Inferior parietal cortex (tissue), 1 donor: ENCODE measurements around the gene MYH13.

Source experiments
- DNase-seq: peaks from one replicate; pipeline ENCODE4 v3.0.0-alpha.2; 2016; ENCODE audit errors: extremely low spot score

The MYH13 gene

DNA sequence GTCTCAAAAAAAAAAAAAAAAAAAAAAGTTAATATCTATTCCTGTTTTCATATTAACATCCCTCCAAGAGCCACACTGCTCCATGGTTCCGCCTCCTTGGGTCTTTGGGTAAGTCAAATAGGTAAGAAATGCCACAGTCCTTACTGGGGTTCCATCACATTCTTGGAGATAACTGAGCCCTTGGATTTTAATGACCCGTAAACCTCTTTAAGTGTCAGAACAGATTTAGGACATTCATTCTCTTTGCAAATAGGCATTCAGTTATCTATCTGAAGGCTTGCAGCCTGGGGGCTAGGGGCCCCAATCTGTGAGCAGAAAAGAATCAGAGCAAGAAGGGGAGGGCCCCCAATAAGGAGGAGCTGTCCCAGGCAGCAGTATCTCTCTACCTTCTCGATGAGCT lies 28.0 kb downstream of the MYH13 start:
- DNase-seq: no peak

DNA sequence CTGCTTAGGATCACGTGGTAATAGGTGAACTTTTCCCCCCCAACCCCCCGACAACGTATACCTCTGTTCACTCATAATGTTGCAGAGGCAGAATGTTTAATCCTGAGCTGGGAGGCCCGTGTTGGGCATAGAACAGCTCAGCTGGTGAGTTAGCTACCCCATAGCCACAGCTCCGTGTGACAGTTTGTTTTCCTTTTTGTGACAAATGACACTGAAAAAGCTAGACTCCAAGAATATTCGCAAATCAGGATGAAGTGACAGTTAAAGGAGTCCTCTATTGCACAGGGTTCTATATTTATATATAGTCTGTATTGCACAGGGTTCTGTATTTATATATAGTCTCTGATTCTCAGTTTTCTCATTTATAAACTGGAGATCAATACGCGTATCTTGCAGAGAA lies 33.8 kb downstream of the MYH13 start:
- DNase-seq: no peak

DNA sequence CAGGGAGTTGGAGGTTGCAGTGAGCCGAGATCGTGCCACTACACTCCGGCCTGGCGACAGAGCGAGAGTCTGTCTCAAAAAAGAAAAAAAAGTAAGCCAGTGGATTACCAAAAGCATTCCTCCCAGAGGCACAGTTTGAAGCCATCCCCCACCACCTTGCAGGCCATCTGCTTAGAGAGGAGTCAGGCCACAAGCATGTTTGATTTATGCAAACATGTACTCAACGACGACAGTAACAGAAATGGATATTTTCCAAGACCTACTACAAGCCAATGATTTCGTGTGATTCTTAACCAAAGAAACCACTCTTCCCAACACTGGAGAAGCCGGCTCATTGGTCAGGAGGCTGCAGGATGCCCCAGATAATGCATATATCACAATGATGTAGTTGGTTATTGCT lies 34.8 kb downstream of the MYH13 start:
- no peak for DNase-seq

DNA sequence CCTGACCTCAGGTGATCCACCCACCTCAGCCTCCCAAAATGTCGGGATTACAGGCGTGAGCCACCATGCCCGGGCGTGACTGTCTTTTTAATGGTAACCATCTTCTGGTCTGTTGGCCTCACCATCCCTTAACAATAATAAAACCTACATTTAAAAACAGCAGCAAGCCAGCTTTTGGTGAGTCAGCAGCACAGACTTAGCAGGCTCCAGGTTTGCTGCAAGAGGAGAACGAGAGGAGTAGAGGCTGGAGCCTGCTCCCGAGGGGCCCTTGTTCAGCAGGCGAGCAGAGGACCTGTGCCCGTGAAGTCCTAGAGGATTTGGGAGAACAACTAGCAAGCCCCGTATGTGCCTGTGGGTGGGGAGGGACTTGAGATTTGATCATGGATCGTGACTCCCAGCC lies 35.7 kb downstream of the MYH13 start:
- no peak for DNase-seq

DNA sequence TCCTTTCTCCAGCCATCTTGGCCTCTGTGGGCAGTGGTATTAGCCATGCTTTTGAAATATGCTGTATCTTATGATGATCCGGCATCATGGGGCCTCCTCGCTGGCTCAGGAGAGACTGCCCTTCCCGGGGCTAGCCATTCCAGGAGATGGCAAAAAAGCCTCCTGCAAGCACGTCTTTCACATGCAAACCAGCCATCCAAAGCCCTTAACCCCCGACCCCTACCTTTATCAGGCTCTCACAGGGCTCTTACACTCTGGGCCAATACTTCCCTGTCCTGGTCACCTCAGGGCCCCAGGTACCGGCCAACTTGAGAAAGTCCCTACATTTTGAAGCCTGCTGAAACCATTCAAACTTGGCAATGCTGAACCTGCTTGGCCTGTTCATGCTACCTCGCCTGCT lies 36.4 kb downstream of the MYH13 start:
- no peak for DNase-seq

DNA sequence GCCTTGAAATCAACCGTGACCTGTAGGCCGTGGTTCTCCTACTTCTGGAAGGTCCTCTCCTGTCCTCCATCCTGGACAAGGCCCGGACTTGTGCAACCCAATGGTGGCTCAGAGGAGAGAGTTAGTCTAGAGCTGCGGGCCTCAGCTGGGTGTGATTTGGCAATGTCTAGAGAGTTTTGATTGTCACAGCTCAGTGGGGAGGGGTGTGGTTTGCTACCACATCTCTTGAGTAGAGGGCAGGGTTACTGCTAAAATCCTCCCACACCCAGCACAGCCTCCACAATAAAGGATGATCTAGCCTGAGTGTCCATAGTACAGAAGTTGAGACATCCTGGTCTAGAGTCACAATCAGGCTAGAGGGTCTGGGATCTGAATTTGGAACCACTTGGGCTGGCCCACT lies 40.3 kb downstream of the MYH13 start:
- DNase-seq: no peak

DNA sequence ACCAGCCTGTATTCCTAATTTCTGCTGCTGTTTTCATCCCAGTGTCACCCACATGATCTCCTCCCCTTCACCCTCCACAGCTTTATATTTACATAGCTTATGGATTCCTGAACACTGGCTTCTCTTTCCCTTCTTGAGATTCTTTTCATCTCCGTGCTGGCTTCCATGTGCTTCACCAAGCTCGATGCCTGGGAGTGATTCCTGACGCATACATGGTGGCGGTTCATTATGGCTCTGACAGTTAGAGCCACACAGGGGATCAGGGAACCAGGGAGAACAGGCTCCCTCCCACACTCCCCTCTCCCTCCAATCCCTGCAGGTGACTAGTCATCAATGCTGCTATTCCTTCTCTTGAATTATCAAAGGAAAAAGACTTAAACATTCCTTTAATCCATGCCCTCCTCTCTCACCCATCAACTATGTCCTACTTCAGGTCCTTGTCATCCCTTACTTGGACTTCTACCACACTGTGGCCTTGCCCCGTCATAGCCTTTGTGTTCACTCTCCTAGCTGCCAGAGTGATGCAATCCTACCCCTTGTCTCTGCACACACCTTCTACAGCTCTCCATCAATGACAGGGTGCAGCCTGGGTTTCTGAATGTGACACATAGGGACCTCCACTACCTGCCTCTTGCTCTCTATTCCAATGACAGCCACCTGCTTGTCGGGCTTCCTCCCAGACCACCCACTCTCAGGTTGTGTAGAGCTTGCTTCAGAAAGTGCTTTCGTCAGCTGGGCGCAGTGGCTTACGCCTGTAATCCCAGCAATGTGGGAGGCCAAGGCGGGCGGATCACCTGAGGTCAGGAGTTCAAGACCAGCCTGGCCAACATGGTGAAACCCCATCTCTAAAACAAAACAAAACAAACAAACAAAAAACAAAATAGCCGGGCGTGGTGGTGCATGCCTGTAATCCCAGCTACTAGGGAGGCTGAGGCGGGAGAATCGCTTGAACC lies 43.6 kb downstream of the MYH13 start:
- no peak for DNase-seq

DNA sequence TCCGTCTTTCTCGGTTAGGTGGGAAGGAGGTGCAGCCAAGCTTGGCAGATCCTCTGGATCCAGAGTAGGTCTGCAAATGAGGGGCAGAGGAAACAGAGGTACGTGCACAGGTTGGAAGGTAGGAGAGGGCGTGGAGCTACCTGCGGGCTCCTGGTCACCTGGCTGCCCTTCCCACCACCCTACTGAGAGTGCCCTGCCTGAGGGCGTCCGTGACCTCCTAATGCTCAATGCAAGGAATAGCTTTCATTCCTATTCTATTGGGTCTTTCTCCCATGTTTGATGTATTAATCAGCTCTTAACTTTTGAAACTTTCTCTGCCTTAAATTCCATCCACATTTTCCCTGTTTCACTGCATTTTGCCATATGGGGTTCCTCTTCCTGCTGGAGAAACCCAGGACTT lies 44.6 kb downstream of the MYH13 start:
- DNase-seq: no peak

DNA sequence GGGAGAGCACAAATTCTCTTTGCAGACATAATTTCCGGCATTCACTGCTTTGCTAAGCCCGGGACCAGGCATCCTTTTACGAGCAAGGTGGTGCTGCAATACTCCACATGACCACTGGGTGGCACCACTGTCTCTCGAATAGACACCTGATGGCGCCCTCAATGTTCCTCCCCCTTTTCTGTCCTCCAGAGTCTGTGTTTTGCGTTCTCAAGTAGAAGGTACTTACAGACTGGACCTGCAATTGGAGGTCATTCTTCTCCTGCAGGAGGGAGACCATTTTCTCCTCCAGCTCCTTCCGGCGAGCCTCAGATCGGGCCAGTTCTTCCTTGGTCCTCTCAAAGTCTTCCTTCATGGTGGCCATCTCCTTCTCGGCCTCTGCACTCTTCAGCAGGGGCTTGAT lies 45.2 kb downstream of the MYH13 start:
- peak; percentile 85 for DNase-seq

DNA sequence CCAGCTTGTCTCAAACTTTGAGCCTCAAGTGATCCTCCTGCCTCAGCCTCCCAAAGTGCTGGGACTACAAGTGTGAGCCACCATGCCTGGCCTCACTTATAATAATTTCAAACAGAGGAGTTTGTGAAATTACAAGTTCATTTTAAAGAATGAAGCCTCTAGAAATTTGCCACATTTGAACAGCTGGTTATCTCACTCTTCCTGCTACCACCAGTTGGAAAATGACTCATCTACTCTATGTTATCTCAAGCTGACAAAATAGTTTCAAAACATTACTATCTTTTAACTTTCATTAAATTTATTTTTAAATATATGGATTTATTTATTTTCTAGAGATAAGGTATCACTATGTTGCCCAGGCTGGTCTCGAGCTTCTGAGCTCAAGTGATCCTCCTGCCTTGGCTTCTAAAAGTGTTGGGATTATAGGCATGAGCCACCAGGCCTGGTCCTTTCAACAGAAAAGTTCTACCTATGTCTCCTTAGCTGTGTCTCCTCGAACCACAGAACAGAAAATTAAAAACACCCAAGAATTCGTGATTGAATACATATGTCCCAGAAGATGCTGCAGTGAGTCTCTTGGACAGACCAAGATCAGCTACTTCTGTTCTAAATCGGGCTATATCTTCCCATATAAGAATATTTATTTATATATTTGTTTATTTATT lies 47.6 kb downstream of the MYH13 start:
- DNase-seq: no peak

DNA sequence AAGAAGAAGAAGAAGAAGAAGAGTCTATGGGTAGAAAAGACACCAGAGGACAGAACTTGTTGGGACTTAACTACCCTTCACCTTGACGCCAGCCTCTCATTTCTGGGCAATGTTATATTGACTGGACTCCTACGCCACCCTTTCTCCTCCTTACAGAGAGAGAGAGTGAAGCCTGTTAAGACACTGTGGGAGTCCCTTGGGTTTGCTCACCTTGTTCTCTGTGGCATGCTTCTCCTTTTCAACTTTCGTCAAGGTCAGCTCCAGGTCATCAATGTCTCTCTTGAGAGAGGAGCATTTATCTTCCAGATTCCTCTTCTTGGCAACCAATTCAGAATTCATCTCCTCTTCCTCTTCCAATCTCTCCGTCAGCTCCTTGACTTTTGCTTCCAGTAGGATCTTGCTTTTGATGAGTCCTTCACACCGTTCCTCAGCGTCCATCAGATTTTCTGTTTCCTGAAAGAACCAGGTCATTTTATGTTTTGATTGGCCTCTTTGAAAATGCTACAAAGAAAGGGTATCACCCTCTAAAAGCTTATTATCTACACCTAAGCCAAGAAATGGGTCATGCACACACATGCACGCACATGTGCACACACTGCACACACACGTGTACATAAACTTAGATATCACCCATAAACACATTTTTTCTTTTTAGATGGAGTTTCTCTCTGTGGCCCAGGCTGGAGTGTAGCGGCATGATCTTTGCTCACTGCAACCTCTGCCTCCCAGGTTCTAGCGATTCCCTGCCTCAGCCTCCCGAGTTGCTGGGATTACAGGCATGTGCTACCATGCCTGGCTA lies 48.8 kb downstream of the MYH13 start:
- DNase-seq: no peak

DNA sequence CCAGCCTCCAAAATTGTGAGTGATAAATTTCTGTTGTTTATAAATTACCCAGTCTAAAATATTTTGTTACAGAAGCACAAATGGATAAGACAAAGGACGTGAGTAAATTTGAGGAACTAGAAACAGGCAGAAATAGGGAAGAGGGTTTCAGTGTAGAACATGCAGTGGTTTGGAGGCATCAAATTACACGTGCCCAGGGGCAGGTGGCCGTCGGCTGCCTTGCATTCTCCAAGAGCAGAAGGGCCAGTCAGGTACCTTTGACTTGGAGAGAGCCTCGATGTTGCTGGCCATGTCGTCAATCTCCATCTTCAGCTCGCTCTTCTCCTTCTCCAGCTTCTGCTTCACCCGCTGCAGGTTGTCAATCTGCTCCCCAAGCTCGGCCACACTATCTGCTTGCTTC lies 54.3 kb downstream of the MYH13 start:
- DNase-seq: no peak

DNA sequence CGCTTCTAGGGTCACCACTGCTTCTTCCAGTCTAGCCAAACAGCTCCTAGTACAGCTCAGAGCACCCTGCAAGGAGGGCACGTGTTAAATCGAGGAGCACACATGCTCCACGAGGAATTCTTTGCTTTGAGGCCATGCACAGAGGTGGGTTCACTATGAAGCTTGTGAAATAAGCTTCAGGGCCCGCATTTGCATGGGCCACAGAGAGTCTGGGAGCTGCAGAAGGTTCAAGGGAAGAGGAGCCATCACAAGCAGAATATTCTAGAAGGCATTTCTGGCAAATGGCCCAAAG lies 55.3 kb downstream of the MYH13 start:
- DNase-seq: no peak

DNA sequence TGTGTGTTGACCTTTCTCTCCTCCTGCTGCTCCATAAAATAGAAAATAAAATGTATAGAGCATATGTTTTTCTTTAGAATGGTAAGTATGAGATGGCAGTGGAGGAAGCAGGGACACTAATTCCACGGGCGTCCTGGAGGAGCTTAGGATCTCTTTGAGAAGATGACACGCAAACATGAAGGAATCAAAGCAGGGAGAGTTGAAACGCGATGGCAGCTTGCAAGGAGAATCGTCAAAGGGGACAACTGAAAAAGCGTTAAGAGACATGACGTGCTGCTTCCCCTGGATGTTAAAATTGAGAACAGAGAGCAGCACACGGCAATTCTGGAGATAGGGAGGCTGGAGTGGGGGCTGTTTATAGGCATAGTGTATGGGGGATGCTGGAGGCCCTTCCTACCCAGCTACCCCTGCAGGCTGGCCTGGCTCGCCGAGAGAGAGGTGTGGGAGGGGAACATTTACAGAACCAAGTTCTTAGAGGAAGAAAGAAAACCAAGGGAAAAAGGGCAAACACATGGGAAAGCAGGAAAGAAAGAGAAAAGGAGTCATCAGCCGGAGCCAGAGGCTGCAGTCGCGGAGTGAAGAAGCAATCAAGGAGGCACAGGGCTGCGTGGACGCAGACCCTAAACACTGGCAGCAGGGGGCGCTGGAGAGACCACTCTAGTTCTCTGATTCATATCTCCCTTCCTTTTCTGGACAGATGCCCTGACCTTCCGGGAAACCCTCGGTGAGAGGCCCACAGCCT lies 55.8 kb downstream of the MYH13 start:
- peak; percentile 65 for DNase-seq

DNA sequence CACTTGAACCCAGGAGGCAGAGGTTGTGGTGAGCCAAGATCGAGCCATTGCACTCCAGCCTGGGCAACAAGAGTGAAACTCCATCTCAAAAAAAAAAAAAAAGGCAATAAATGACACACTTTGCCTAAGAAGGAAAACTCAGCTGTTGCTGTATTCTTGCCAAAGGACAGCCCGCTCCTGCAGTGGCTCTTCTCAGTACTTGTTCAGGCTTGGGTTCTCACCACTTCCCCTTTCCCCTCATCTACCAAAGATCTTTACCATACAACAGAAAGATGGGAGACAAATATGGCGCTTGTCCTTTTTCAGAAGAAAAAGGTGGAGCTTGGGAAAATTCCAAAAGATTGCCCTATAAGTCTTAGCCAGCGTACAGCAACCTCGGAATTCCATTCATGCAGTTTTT lies 58.5 kb downstream of the MYH13 start:
- no peak for DNase-seq

DNA sequence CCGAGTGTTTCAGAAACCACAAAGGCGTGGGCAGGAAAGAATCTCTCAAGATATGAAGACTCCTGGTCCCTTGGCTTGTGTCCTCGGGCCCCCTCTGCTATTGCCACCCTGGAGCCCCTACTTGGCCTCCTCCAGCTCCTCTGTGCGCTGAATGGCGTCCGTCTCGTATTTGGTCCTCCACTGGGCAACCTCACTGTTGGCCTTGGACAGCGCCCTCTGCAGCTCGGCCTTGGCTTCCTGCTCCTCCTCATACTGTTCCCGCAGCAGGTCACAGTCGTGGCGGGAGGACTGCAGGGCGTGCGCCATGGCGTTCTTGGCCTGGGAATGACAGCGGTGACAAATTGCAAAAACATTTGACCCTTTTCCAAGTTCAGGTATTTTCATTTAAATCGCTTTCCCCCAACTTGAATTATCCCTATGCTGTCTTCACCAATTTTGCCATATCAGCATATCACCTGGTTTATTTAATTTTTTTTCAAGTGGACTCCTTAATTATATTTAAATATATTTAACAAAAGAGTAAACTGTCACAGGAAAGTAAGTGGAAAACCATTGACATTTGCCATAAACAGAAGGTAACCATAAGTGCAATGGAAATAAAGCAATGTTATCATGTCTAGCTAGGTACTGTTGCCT lies 59.7 kb downstream of the MYH13 start:
- DNase-seq: no peak

DNA sequence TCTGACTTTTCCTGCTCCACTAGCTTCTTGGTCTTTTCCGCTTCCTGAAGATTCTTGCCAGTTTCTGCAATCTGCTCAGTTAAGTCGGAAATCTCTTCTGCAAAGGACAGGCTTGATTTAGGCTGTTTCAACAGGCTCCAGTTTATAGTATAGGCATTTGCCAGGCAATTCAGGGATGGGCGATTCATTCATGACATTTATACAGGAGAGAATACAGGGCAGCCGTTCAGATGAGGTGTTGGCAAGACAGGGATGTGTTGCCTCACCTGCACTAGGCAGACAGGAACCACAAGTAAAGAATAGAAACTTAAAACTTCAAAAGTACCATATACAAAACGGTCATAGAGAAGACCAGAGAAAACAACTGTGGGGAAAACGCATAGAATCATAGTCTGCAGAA lies 61.7 kb downstream of the MYH13 start:
- no peak for DNase-seq

DNA sequence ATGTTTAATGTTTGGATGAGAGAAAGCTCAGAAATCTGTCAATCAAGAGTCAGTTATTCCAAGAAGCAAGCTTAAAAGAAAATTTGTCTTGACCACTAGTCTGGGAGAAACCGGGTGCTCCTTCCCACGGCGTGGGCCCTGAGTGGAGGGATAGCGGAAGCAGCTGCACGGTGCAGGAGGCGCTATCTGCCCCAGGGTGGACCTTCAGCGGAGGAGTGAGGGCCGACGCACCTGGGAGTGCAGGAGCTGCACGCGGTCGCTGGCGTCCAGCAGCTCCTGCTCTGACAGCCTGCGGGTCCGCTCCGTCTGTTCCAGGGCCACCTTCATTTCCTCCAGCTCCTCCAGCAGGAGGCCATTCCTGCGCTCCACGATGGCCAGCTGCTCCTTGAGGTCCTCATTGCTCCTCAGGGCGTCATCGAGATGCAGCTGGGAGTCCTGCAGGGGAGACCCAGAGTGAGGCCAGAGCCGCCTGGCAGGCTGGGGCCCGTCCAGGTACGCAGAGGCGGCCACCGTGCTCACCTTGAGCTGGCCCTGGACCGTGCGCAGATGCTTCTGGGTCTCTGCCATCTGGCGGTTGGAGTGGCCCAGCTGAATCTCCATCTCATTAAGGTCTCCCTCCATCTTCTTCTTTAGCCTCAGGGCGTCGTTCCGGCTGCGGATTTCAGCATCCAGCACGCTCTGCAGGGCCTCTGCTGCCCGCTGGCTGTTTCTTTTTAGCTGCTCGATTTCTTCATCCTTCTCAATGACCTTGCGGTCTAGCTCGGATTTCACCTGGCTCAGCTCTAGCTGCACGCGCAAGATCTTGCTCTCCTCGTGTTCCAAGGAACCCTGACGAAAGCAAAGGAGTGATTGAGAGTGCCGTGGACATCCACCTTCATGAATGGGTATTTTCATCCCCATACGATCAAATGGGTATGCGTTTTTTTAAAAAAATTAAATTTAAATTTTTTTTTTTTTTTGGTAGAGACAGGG lies 63.5 kb downstream of the MYH13 start:
- no peak for DNase-seq

DNA sequence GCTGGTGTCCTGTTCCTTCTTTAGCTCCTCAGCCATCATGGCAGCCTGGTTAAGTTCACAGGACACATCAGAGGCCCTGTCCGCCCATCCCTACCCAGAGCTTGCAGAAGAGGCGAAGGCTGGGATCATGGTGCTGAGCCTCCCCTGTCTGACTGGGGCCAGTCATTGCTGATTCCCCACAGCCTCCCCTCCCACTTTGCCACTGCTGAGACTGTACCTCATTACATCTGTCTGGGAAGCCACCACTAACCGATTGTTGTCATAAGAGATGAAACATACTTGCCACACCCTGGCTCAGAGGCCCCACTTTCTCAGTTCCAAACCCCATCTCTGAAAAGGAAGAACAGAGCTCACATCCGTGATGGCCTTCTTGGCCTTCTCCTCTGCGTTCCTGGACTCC lies 66.2 kb downstream of the MYH13 start:
- DNase-seq: no peak

DNA sequence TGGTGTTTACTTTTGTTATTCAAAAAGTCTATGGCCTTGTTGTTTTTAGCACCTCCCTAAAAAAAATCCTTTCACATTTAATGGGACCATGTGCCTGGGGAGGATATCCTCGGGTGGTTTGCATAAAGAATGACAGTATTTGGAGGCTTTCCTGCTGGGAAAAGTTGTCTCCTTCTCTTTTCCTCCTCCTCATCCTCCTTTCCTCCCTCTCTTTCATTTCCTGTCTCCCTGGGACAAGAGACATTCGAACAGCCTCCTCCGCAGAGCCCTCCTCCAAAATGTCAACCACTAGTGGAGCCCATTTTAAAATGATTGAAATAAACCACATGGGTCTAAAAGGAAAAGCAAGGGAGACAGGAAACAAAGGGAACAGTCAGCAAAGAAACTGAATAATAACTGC lies 67.4 kb downstream of the MYH13 start:
- DNase-seq: no peak
